ENCODE measurements around the gene MRAS. TPM values are rescaled to one million over a fixed set of nuclear protein-coding genes. Genes with fewer than 3 reads are reported as not detected.

Gene MRAS
- total RNA-seq, 1 experiment from 2014 or later: 0.77 TPM

- POLR2A ChIA-PET (ENCODE audit: low non-redundant PET): no interaction called here
- Histone ChIP-seq H3K27ac (ENCODE audit: low read depth, low read length, poor library complexity, severe bottlenecking) (no peak overlapping the region), H3K4me1 (ENCODE audit: insufficient read depth, low read length, poor library complexity, severe bottlenecking) (no peaks in the 10 kb centered on the region), H3K27me3 (replicated peaks; ENCODE audit: insufficient read depth, low read depth, low read length, poor library complexity) (peaks cover 26% of the 10 kb centered on the region), H3K9me3 (ENCODE audit: low read depth, low read length, poor library complexity, severe bottlenecking) (no peaks in the 10 kb centered on the region), H3K36me3 (ENCODE audit: insufficient read depth, low read length, poor library complexity, severe bottlenecking) (no peaks in the 10 kb centered on the region), H3K4me3 (ENCODE audit: low read depth, low read length, poor library complexity, severe bottlenecking) (no peak overlapping the region)
- CTCF ChIA-PET: interaction anchor here (1.2 kb wide), 1 partner anchor 12 kb away, joined by 9 read pairs; no protein-coding TSS in a partner anchor
- intact Hi-C loops (cut with micrococcal nuclease; ENCODE audit: unreplicated experiment): no loop called here
- no peak for DNase-seq (ENCODE audit: low spot score)
- BruUV-seq (replicated peaks): no TSS peak
- TF ChIP-seq EZH2 (IDR thresholded peaks at IDR 0.05; ENCODE audit: borderline replicate concordance, low read depth, low read length, poor library complexity, severe bottlenecking): no peak
- TF ChIP-seq CTCF (conservative IDR thresholded peaks at IDR 0.05; ENCODE audit: low read depth, low read length): no peak
Measured at GRCh38 chr3:138429665-138430064, 81.3 kb downstream of the MRAS start.

- POLR2A ChIA-PET (ENCODE audit: low non-redundant PET): no interaction called here
- BruUV-seq (replicated peaks): no TSS peak
- Histone ChIP-seq H3K27me3 (replicated peaks; ENCODE audit: insufficient read depth, low read depth, low read length, poor library complexity) (peaks cover 47% of the 10 kb centered on the region), H3K9me3 (ENCODE audit: low read depth, low read length, poor library complexity, severe bottlenecking) (no peaks in the 10 kb centered on the region), H3K4me1 (ENCODE audit: insufficient read depth, low read length, poor library complexity, severe bottlenecking) (no peaks in the 10 kb centered on the region), H3K4me3 (ENCODE audit: low read depth, low read length, poor library complexity, severe bottlenecking) (no peak overlapping the region), H3K27ac (ENCODE audit: low read depth, low read length, poor library complexity, severe bottlenecking) (no peak overlapping the region), H3K36me3 (ENCODE audit: insufficient read depth, low read length, poor library complexity, severe bottlenecking) (no peaks in the 10 kb centered on the region)
- DNase-seq (ENCODE audit: low spot score): no peak
- TF ChIP-seq CTCF (conservative IDR thresholded peaks at IDR 0.05; ENCODE audit: low read depth, low read length): no peak
- TF ChIP-seq EZH2 (IDR thresholded peaks at IDR 0.05; ENCODE audit: borderline replicate concordance, low read depth, low read length, poor library complexity, severe bottlenecking): no peak
- intact Hi-C loops (cut with micrococcal nuclease; ENCODE audit: unreplicated experiment): no loop called here
- CTCF ChIA-PET: no interaction called here
Measured at GRCh38 chr3:138432576-138433240, 84.3 kb downstream of the MRAS start.

GRCh38 chr3:138433892-138434275 lies 85.5 kb downstream of the MRAS start:
- ChIA-PET POLR2A (ENCODE audit: low non-redundant PET) (no interaction called here), CTCF (interaction anchor here (1.3 kb wide), 1 partner anchor 502 kb away, joined by 5 read pairs; no protein-coding TSS in a partner anchor)
- peaks cover 47% of the 10 kb centered on the region for H3K27me3 ChIP-seq (replicated peaks; ENCODE audit: insufficient read depth, low read depth, low read length, poor library complexity)
- intact Hi-C loops (cut with micrococcal nuclease; ENCODE audit: unreplicated experiment): no loop called here
- no peak overlapping the region for H3K27ac ChIP-seq (ENCODE audit: low read depth, low read length, poor library complexity, severe bottlenecking)
- H3K9me3 ChIP-seq (ENCODE audit: low read depth, low read length, poor library complexity, severe bottlenecking): no peaks in the 10 kb centered on the region
- no peak overlapping the region for H3K4me3 ChIP-seq (ENCODE audit: low read depth, low read length, poor library complexity, severe bottlenecking)
- no peaks in the 10 kb centered on the region for H3K36me3 ChIP-seq (ENCODE audit: insufficient read depth, low read length, poor library complexity, severe bottlenecking)
- BruUV-seq (replicated peaks): no TSS peak
- DNase-seq (ENCODE audit: low spot score): no peak
- TF ChIP-seq CTCF (conservative IDR thresholded peaks at IDR 0.05; ENCODE audit: low read depth, low read length): no peak
- H3K4me1 ChIP-seq (ENCODE audit: insufficient read depth, low read length, poor library complexity, severe bottlenecking): no peaks in the 10 kb centered on the region

Data from A673 (cell line).